ENCODE results near the gene SEMA6D. TPM values are rescaled to one million over a fixed set of nuclear protein-coding genes. Genes with fewer than 3 reads are reported as not detected.
A peak's percentile ranks its signal among the peaks of the same experiment; 100 is the strongest.

Gene SEMA6D
- total RNA-seq, 1 donor from 2014 or later = 255 TPM

- Mint-ChIP-seq H3K4me3 (ENCODE audit: unreplicated experiment) (no peak overlapping the region), H3K9me3 (ENCODE audit: unreplicated experiment) (peaks cover 3% of the 10 kb centered on the region), H3K4me1 (ENCODE audit: low read depth, unreplicated experiment) (peaks cover 9% of the 10 kb centered on the region), H3K27ac (ENCODE audit: unreplicated experiment) (no peak overlapping the region), H3K27me3 (ENCODE audit: unreplicated experiment) (no peaks in the 10 kb centered on the region), H3K36me3 (ENCODE audit: unreplicated experiment) (no peaks in the 10 kb centered on the region)
- no peak for TF ChIP-seq CTCF (IDR thresholded peaks at IDR 0.05; ENCODE audit: partially characterized antibody, unreplicated experiment)
- no peak for DNase-seq
Observed at GRCh38 chr15:47811172-47811571, 93.9 kb downstream of the SEMA6D start.

- no peak for TF ChIP-seq CTCF (IDR thresholded peaks at IDR 0.05; ENCODE audit: partially characterized antibody, unreplicated experiment)
- Mint-ChIP-seq H3K27me3 (ENCODE audit: unreplicated experiment) (no peaks in the 10 kb centered on the region), H3K27ac (ENCODE audit: unreplicated experiment) (no peak overlapping the region)
Observed at GRCh38 chr15:47812470-47812999, 95.2 kb downstream of the SEMA6D start.

GRCh38 chr15:47813748-47814384, 96.6 kb downstream of the SEMA6D start:
- no peak overlapping the region for H3K4me3 Mint-ChIP-seq (ENCODE audit: unreplicated experiment)
- DNase-seq = no peak
- no peak for TF ChIP-seq CTCF (IDR thresholded peaks at IDR 0.05; ENCODE audit: partially characterized antibody, unreplicated experiment)
- peaks cover 2% of the 10 kb centered on the region for H3K9me3 Mint-ChIP-seq (ENCODE audit: unreplicated experiment)
- H3K27me3 Mint-ChIP-seq (ENCODE audit: unreplicated experiment) = no peaks in the 10 kb centered on the region
- H3K36me3 Mint-ChIP-seq (ENCODE audit: unreplicated experiment) = no peaks in the 10 kb centered on the region
- H3K4me1 Mint-ChIP-seq (ENCODE audit: low read depth, unreplicated experiment) = peaks cover 29% of the 10 kb centered on the region
- no peak overlapping the region for H3K27ac Mint-ChIP-seq (ENCODE audit: unreplicated experiment)

More at GRCh38 chr15:47812470-47812999, 95.2 kb downstream of the SEMA6D start:
- H3K9me3 Mint-ChIP-seq (ENCODE audit: unreplicated experiment) = peaks cover 3% of the 10 kb centered on the region
- H3K4me1 Mint-ChIP-seq (ENCODE audit: low read depth, unreplicated experiment) = peaks cover 16% of the 10 kb centered on the region
- H3K4me3 Mint-ChIP-seq (ENCODE audit: unreplicated experiment) = no peak overlapping the region
- H3K36me3 Mint-ChIP-seq (ENCODE audit: unreplicated experiment) = no peaks in the 10 kb centered on the region
- no peak for DNase-seq

- no peaks in the 10 kb centered on the region for H3K27me3 Mint-ChIP-seq (ENCODE audit: unreplicated experiment)
- H3K27ac Mint-ChIP-seq (ENCODE audit: unreplicated experiment) = no peak overlapping the region
- DNase-seq = no peak
- peaks cover 35% of the 10 kb centered on the region for H3K4me1 Mint-ChIP-seq (ENCODE audit: low read depth, unreplicated experiment)
- peaks cover 2% of the 10 kb centered on the region for H3K9me3 Mint-ChIP-seq (ENCODE audit: unreplicated experiment)
- no peaks in the 10 kb centered on the region for H3K36me3 Mint-ChIP-seq (ENCODE audit: unreplicated experiment)
- TF ChIP-seq CTCF (IDR thresholded peaks at IDR 0.05; ENCODE audit: partially characterized antibody, unreplicated experiment) = no peak
- H3K4me3 Mint-ChIP-seq (ENCODE audit: unreplicated experiment) = no peak overlapping the region
Observed at GRCh38 chr15:47814620-47815019, 97.3 kb downstream of the SEMA6D start.

- peaks cover 2% of the 10 kb centered on the region for H3K27me3 Mint-ChIP-seq (ENCODE audit: unreplicated experiment)
- peaks cover 34% of the 10 kb centered on the region for H3K4me1 Mint-ChIP-seq (ENCODE audit: low read depth, unreplicated experiment)
- peak overlapping the region; percentile 32 for H3K4me3 Mint-ChIP-seq (ENCODE audit: unreplicated experiment)
- no peak for TF ChIP-seq CTCF (IDR thresholded peaks at IDR 0.05; ENCODE audit: partially characterized antibody, unreplicated experiment)
- H3K9me3 Mint-ChIP-seq (ENCODE audit: unreplicated experiment) = peaks cover 2% of the 10 kb centered on the region
- H3K36me3 Mint-ChIP-seq (ENCODE audit: unreplicated experiment) = no peaks in the 10 kb centered on the region
- DNase-seq = no peak
- peak overlapping the region; percentile 72 for H3K27ac Mint-ChIP-seq (ENCODE audit: unreplicated experiment)
Observed at GRCh38 chr15:47817969-47818548, 100.8 kb downstream of the SEMA6D start.
